GM21528 (cell line): ENCODE measurements around the gene MLST8.
A peak's percentile ranks its signal among the peaks of the same experiment; 100 is the strongest.
"Not testable (repeated sequence)": the region's sequence is repeated elsewhere in the genome, so short reads cannot be mapped to it uniquely, and the experiment has no call there.

Experiments
- ATAC-seq: cut with Tn5 transposase; IDR thresholded peaks from one replicate; pipeline ENCODE4 v1.9.1; 2021; ENCODE audit warnings: mild to moderate bottlenecking, moderate library complexity; ENCODE audit not compliant: unreplicated experiment, low FRiP score

The MLST8 gene

DNA sequence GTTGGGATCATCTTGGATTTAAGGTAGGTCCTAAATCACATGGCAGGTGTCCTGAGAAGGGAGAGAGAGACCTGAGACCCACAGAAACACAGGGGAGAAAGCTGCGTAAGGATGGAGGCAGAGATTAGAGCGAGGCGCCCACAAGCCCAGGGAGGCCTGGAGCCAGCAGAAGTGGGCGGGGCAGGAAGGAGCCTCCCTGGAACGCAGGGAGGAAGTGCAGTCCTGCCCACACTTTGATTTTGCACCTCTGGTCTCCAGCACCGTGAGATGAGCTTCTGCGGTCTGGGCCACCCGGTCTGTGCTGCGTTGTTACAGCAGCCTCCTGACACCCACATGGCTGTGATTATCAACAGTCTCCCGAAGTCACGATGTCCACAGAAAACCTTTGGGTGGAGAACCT is 37.3 kb downstream of the MLST8 start:
- ATAC-seq: no peak

DNA sequence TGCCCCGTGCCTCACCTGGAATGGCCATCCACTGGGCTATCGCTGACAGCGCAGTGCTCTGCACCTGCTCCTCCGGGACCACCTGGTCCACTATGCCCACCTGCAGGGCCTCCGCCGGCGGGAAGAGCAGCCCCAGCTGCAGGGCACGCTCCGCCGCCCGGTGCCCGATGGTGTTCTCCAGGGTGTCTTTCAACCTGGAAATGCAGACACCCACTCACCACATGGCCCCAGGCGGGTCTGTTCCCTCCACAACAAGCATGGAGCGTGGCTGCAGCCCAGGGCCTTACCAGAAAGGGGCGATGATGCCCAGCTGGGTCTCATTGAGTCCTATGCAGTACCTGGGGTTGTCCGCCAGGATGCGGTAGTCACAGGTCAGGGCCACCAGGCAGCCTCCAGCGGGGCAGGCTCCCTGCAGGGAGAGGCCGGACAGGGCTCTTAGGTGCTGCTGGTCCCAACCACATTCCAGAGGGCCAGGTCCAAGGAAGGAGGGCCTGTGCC is 37.8 kb downstream of the MLST8 start:
- ATAC-seq: no peak

DNA sequence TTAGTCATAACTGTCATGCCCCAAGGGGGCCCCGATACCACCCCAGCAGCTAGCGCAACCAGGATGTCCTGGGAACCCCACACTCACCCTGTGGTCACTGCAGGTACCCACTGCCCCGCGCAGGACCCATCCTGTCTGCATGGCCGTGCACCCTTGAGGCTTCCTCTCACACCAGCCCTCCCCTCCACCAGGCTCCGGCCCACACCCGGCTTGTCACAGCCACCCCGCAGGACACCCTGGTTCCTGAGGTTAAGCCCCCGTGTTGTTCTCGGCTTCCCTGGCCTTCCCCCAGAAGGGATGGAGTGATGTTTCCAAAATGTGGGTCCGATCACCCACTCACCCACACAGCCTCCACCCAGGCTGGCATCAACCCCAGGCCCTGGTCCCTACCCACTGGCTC is 38.5 kb downstream of the MLST8 start:
- ATAC-seq: no peak

DNA sequence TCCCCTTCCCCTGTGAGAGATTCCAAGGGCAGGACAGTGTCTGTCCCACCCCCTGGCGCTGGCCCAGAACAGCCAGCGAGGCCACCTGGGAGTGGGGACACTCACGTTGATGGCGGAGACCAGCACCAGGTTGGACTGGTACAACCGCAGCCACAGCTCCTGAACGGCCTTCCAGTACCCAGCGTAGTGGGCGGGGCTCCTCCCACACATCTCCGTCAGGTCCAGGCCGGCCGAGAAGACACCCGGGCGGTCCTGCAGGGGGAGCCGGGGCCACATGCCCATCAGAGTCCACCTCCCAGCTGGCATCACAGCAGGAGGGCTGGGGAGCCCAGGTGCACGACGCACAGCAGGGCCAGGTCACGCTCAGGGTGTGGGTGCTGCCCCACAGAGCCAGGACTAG is 39.0 kb downstream of the MLST8 start:
- no peak for ATAC-seq

DNA sequence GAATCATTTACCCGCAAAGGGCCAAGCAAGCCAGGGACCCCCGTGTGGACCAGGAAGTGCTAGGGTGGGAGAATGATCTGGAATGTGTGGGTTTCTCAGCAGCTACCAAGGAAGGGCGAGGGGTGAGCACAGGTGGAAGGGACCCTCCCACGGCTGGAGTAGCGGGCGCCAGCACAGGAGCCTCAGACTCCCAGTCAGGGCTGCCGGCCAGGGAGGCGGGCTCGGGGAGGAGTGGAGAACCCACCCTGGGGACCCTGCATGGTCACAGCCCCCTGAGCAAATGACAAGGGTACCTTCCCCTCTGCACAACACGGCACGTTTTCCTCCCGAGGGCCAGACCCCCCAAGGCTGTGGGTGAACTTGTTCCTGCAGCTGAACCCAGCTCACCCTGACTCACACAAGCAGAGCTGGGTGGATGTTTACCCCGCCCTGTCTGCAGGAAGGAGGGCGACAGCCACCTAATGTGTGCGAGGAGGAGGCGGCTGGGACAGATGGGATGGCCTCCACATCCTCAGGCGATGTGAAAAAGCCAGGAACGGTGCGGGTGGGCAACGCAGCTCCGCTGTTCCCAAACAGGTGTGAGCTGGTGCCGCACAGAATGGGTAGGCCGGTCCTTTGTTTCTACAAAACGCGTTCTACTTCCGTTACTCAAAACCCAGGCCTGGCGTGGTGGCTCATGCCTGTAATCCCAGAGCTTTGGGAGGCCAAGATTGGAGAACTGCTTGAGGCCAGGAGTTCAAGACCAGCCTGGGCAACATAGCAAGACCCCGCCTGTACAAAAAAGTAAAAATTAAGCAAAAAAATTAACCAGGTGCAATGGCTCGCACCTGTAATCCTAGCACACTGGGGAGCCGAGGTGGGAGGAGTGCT is 39.9 kb downstream of the MLST8 start:
- ATAC-seq: no peak

DNA sequence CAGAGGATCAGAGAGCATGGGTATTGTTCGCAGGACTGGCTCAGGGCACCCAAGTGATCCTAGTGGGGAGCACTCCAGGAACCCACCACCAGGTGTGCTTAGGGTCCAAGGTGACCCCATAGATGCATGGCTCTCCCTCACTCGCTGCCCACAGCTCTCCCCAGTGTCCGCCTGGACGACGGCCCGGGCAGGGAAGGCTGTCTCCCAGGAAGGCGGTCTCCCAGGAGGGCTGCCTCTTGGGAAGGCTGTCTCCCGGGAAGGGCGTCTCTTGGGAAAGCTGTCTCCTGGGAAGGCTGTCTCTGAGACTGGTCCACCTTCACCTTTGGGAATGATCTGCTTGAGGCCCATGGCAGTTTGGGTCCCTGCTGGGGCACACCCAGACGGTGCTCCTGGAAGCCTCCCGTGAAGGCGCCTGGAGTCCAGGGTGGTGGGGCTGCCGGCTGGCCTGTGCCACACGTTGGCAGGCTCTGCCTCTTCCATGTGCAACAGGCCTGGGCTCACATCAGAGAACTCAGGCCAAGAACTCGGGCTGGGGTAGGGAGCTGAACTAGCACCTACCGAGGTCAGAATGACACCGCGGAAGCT is 41.1 kb downstream of the MLST8 start:
- no peak for ATAC-seq

DNA sequence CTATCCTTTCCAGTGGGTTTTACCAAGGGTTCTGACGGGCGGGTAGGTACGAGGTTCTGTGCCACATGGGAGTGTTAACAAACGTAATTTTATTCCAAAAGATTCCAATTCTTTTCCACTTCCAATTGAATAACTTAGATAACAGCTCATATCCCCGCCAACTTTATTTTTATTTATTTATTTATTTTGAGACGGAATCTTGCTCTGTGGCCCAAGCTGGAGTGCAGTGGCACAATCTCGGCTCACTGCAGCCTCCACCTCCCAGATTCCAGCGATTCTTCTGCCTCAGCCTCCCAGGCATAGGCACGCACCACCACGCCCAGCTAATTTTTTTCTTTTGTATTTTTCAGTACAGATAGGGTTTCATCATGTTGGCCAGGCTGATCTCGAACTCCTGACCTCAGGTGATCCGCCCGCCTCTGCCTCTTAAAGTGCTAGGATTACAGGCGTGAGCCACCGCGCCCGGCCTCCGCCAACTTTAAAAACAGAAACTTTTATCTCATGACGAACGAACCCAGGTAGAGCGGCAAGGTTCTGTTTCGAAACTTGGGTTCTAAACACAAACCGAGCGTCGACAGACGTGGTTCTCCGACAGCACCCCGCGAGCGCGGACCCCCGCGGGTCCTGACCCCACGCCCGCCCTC is 45.5 kb downstream of the MLST8 start:
- no peak for ATAC-seq

DNA sequence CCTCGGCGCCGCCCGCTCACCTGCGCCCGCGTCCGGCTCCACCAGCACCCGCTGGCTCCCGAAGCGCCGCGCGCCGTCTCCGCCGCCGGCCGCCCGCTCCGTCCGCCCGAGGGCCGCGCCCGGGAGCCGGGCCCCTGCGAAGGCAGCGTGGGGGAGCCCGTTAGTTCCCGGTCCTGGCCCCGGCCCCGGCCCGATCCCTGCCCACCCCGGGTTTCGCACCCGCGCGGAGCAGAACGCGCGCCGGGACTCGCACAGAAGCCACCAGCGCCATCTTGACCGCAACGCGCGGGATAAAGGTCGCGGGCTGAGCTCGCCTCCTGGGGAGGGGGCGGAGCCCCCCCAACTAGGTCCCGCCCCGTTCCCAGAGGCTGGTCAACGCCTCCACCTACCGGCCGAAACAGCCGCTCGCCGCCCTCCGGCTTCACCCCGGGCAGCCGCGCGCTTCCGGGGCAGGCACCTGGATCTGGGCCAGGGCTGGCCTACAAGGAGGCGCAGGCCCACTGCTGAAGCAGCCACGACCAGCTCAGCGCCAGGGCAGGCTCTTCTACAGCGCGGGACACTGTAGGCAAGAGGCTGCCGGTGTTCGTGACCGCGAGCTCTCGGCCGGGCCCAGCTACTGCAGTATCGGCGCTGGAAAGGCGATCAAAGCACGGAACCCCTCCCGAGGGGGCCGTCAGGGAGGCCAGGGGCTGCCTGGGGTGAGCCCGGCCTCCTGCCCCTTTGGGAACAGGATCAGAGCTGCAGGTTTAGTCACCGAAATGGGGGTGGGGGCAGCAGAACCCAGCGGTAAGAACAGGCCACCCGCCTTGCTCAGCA is 46.2 kb downstream of the MLST8 start, which contains the start of gene ECI1:
ECI1 (minus strand) TSS at position 292 of the 816 bp plus-strand sequence; CDS start at position 271, 21 bp downstream.
- ATAC-seq: peak; percentile 80

DNA sequence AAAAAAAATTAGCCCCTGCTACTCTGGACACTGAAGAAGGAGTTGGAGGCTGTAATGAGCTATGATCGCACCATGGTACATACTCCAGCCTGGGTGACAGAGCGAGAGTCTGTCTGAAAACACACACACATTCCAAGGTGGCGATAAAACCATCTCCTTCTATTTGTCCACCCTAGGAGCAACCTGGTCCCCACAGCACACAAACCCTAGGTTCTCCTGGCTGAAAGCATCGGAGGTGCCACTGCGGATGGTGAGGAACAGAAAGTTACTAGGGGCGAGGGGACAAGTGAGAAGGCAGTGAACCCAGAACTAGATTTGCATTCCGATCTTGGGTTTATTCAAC is 47.5 kb downstream of the MLST8 start:
- no peak for ATAC-seq

DNA sequence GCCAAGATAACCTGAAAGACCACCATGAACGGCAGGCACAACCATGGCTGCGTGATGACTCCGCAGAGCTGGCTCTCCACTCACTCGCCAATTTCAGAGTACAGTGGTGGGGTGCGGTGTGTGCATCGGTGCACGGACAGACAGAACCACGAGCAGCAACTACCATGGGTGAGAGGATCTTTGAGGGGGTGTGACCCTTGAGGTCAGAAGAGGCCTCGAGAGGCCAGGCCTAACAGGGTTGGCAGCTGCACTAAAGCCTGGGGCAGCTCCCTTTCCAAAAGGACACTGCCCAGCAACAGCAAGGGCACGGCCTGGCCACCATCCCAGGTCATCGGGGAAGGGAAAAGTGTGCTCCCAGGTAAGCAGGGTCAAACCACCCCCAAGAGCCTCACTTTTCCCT is 48.0 kb downstream of the MLST8 start:
- ATAC-seq: no peak

DNA sequence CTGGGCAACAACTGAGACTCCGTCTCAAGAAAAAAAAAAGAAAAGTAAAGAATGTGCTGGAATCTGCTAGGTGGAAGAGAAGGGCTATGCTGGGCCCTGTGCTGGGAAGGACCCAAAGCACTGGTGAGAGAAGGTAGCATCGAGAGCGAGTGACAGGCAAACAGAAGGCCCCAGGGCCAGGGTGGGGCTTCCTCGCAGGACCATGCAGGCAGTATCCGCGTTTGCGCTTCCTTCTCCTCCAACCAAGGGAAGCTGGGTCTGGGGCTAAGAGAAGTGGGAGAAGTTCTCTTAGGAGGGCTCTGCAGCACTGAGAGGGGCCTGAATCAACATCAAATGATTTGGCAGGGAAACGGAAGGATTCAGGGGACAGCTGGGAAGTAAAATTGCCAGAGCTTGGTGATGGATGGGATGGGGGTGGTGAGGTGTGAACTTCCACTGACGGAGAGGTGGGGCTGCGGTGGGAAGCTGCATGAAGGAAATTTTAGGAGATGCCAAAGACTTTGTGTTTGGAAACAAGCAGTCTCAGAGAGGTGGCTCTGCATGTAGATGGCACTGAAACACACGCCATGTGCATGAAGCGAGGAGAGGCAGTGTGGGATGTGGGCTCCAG is 51.4 kb downstream of the MLST8 start:
- no peak for ATAC-seq

DNA sequence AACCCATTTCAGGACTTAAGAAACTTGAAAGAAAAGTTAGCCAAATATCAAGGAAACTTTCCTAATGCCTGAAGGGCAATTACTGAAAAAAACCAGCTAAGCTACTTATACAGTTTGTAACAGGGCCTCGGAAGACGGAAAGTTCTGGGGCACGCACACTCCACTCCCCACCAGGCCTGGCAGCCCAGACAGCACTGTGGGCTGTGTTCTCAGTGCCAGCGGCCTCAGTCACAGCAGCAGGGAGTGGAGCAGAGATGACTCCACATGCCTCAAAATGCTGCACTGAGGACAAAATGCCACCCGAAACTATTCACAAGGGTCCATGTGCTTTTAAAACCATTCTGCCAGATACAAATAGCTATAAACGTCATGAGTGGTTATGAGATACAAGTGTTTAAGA is 52.5 kb downstream of the MLST8 start:
- no peak for ATAC-seq

DNA sequence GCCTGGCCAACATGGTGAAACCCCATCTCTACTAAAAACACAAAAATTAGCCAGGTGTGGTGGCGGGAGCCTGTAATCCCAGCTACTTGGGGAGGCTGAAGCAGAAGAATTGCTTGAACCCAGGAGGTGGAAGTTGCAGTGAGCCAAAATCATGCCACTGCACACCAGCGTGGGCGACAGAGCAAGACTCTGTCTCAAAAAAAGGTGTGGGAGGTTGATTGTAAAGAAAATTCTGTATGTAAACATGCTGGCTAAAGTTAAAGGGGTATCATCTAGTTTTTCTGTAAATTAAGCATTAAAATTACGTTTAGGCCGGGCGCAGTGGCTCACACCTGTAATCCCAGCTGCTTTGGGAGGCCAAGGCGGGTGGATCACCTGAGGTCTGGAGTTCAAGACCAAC is 53.3 kb downstream of the MLST8 start:
- ATAC-seq: not testable (repeated sequence)
